ENCODE measurements around the gene OXTR. TPM values are rescaled to one million over a fixed set of nuclear protein-coding genes. Genes with fewer than 3 reads are reported as not detected.

The OXTR gene
- total RNA-seq, 1 experiment from 2014 or later: 0.63 TPM

DNA sequence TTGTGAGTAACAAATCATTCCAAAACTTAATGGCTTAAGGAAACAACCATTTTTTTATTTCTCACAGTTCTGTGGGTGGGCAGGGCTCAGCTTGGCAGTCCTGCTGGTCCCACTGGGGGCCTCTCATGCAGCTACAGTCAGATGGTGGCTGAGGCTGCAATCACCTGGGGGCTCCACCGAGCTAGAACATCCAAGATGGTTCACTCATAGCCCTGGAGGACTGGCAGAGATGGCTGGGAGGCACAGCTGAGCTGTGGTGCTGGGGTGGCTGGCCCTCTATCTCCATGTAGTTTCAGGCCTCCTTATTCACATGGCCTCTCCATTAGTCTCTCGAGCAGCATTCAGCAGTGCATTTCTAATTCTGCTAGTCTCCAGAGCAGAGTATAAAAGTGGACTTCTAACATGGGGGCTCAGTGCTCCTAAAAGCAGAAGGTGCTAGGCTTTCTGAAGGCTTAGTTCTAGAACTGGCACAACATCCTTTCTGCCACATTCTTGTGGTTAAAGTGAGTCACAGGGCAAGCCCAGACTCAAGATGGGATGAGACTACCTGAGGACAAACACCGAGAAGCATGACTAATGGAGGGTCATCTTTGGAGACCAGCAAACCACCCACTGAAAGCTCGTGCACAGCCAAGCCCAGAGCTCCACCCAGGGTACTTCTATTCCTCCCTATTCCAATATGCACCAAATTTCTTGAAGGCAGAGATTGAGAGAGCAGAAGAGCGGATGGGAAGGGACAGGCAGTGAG lies 29.5 kb downstream of the OXTR start:
- H3K27ac Mint-ChIP-seq (ENCODE audit: low read depth, unreplicated experiment): peak overlapping the region; percentile 59
- H3K36me3 Mint-ChIP-seq (ENCODE audit: insufficient read depth, unreplicated experiment): peaks cover 19% of the 10 kb centered on the region
- ChIA-PET CTCF (interaction anchor here (0.5 to 2.0 kb wide), 8 partner anchors 16 to 1088 kb away, joined by 3 to 8 read pairs (median 4); partner anchors contain the start of gene OXTR), POLR2A (interaction anchor here (0.7 to 2.7 kb wide), 9 partner anchors 11 to 78 kb away, joined by 4 to 10 read pairs (median 4); partner anchors contain the start of gene OXTR)
- H3K27me3 Mint-ChIP-seq (ENCODE audit: insufficient read depth, unreplicated experiment): no peaks in the 10 kb centered on the region
- TF ChIP-seq, protein P1, sequence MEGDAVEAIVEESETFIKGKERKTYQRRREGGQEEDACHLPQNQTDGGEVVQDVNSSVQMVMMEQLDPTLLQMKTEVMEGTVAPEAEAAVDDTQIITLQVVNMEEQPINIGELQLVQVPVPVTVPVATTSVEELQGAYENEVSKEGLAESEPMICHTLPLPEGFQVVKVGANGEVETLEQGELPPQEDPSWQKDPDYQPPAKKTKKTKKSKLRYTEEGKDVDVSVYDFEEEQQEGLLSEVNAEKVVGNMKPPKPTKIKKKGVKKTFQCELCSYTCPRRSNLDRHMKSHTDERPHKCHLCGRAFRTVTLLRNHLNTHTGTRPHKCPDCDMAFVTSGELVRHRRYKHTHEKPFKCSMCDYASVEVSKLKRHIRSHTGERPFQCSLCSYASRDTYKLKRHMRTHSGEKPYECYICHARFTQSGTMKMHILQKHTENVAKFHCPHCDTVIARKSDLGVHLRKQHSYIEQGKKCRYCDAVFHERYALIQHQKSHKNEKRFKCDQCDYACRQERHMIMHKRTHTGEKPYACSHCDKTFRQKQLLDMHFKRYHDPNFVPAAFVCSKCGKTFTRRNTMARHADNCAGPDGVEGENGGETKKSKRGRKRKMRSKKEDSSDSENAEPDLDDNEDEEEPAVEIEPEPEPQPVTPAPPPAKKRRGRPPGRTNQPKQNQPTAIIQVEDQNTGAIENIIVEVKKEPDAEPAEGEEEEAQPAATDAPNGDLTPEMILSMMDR (IDR thresholded peaks at IDR 0.05; ENCODE audit: unreplicated experiment): no peak
- H3K4me1 Mint-ChIP-seq (ENCODE audit: insufficient read depth, unreplicated experiment): peaks cover 54% of the 10 kb centered on the region
- intact Hi-C loops (cut with micrococcal nuclease): loop anchor here (1.0 to 10.0 kb wide), 2 partner anchors 28 to 295 kb away; no protein-coding TSS in a partner anchor
- no TSS peak for BruUV-seq (replicated peaks)
- DNase-seq (ENCODE audit: unreplicated experiment): peak; percentile 98
- peak overlapping the region; percentile 12 for H3K4me3 Mint-ChIP-seq (ENCODE audit: unreplicated experiment)
- H3K9me3 Mint-ChIP-seq (ENCODE audit: unreplicated experiment): no peaks in the 10 kb centered on the region

DNA sequence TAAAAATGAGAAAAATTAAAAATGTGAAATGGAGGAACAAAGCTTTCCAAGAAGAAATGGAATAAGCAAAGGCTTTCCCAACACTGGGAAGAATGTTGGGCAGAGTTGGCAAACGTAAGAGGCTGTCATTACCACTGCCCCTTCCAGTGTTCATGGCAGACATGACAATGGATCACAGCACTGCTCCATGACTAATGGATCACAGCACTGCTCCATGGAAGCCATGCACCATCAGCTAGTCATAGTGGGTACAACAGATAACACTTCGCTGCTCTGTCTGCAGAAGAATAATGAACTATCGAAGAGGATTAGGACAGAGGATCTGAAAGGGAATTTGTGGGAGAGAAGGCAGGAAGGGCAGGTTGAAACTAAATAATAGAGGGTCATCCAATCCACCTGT lies 30.8 kb downstream of the OXTR start:
- Mint-ChIP-seq H3K27me3 (ENCODE audit: insufficient read depth, unreplicated experiment) (no peaks in the 10 kb centered on the region), H3K27ac (ENCODE audit: low read depth, unreplicated experiment) (no peak overlapping the region), H3K4me3 (ENCODE audit: unreplicated experiment) (no peak overlapping the region), H3K4me1 (ENCODE audit: insufficient read depth, unreplicated experiment) (peaks cover 54% of the 10 kb centered on the region), H3K9me3 (ENCODE audit: unreplicated experiment) (no peaks in the 10 kb centered on the region), H3K36me3 (ENCODE audit: insufficient read depth, unreplicated experiment) (peaks cover 19% of the 10 kb centered on the region)
- no TSS peak for BruUV-seq (replicated peaks)
- ChIA-PET POLR2A (interaction anchor here (1.9 to 2.2 kb wide), 2 partner anchors 12 to 14 kb away, joined by 4 to 8 read pairs; no protein-coding TSS in a partner anchor), CTCF (interaction anchor here (0.8 to 2.2 kb wide), 4 partner anchors 9 to 75 kb away, joined by 3 to 8 read pairs (median 4); partner anchors contain the start of gene OXTR)
- DNase-seq (ENCODE audit: unreplicated experiment): no peak
- TF ChIP-seq, protein P1 (IDR thresholded peaks at IDR 0.05; ENCODE audit: unreplicated experiment): no peak
- intact Hi-C loops (cut with micrococcal nuclease): no loop called here

DNA sequence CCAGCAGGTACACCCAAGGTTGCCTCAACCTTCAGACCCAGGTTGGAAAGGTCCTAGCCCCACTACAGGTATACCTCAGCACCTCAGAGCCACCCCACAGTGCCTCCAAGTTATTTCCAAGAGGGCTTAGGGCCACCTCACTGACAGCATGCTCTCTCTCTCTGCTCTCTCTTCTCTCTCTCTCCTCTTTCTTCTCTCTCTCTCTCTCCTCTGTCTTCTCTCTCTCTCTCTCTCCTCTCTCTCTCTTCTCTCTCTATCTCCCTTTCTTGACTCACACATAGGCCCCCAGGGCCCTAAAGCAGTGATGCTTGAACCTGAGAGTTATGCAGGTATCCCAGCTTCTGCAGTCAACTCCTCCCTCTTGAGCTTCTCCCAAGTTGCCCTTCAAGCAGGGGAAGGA lies 31.6 kb downstream of the OXTR start:
- no TSS peak for BruUV-seq (replicated peaks)
- no peak overlapping the region for H3K4me3 Mint-ChIP-seq (ENCODE audit: unreplicated experiment)
- CTCF ChIA-PET: interaction anchor here (0.6 to 2.2 kb wide), 3 partner anchors 31 to 296 kb away, joined by 3 to 8 read pairs (median 5); partner anchors contain the start of gene OXTR

DNA sequence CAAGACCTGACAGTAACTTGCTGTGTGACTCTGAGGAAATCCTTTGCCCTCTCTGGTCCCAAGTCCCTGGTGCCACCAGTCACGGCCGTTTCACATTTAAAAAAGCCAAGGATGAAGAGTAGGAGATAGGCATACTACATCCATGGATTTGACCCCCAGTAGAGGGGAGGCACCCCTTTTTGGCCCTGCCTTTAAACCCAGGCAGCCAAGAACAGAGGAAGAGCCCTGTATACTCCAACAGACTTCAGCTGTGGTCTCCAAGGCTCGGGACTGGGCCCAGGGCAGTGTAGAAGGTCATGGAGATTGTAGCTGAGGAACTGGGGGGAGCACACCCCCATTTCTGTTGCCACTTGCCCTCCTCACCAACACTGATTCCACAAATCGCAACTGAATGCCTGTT lies 32.1 kb downstream of the OXTR start:
- peak overlapping the region; percentile 66 for H3K27ac Mint-ChIP-seq (ENCODE audit: low read depth, unreplicated experiment)
- H3K27me3 Mint-ChIP-seq (ENCODE audit: insufficient read depth, unreplicated experiment): no peaks in the 10 kb centered on the region
- no peak for DNase-seq (ENCODE audit: unreplicated experiment)
- ChIA-PET CTCF (interaction anchor here (0.6 to 2.2 kb wide), 3 partner anchors 32 to 296 kb away, joined by 3 to 8 read pairs (median 5); partner anchors contain the start of gene OXTR), POLR2A (interaction anchor here (1.0 kb wide), 1 partner anchor 8 kb away, joined by 3 read pairs; no protein-coding TSS in a partner anchor)
- H3K4me3 Mint-ChIP-seq (ENCODE audit: unreplicated experiment): no peak overlapping the region
- intact Hi-C loops (cut with micrococcal nuclease): no loop called here
- peaks cover 19% of the 10 kb centered on the region for H3K36me3 Mint-ChIP-seq (ENCODE audit: insufficient read depth, unreplicated experiment)
- peaks cover 41% of the 10 kb centered on the region for H3K4me1 Mint-ChIP-seq (ENCODE audit: insufficient read depth, unreplicated experiment)
- no TSS peak for BruUV-seq (replicated peaks)
- TF ChIP-seq, protein P1 (IDR thresholded peaks at IDR 0.05; ENCODE audit: unreplicated experiment): no peak
- H3K9me3 Mint-ChIP-seq (ENCODE audit: unreplicated experiment): no peaks in the 10 kb centered on the region

More for the DNA sequence above, 31.6 kb downstream of the OXTR start:
- intact Hi-C loops (cut with micrococcal nuclease): no loop called here
- POLR2A ChIA-PET: interaction anchor here (1.0 kb wide), 1 partner anchor 9 kb away, joined by 3 read pairs; no protein-coding TSS in a partner anchor
- no peaks in the 10 kb centered on the region for H3K27me3 Mint-ChIP-seq (ENCODE audit: insufficient read depth, unreplicated experiment)
- no peak overlapping the region for H3K27ac Mint-ChIP-seq (ENCODE audit: low read depth, unreplicated experiment)
- H3K9me3 Mint-ChIP-seq (ENCODE audit: unreplicated experiment): no peaks in the 10 kb centered on the region
- peaks cover 19% of the 10 kb centered on the region for H3K36me3 Mint-ChIP-seq (ENCODE audit: insufficient read depth, unreplicated experiment)
- no peak for DNase-seq (ENCODE audit: unreplicated experiment)
- H3K4me1 Mint-ChIP-seq (ENCODE audit: insufficient read depth, unreplicated experiment): peaks cover 46% of the 10 kb centered on the region
- TF ChIP-seq, protein P1 (IDR thresholded peaks at IDR 0.05; ENCODE audit: unreplicated experiment): no peak
